ENCODE measurements around the gene EXOC3L4. TPM values are rescaled to one million over a fixed set of nuclear protein-coding genes. Genes with fewer than 3 reads are reported as not detected.

The EXOC3L4 gene
- total and polyA plus RNA-seq, 2 donors (not counting 3 experiments of a cell fraction or from before 2014, with no cell fraction given) = not detected

- ChIA-PET POLR2A (no interaction called here), CTCF (interaction anchor here (1.1 to 6.9 kb wide), 4 partner anchors 14 to 60 kb away, joined by 3 to 86 read pairs (median 9); no protein-coding TSS in a partner anchor)
- Histone ChIP-seq H3K9me1 (replicated peaks; ENCODE audit: control insufficient read depth, extremely low read depth, insufficient read depth, low read length) (no peaks in the 10 kb centered on the region), H3K27me3 (ENCODE audit: control insufficient read depth in 2 of 2, insufficient read depth in 2 of 2, low read length in 2 of 2) (no peaks in the 10 kb centered on the region), H3K79me2 (ENCODE audit: control insufficient read depth, insufficient read depth, low read length) (no peaks in the 10 kb centered on the region), H3K36me3 (ENCODE audit: control insufficient read depth in 2 of 2, extremely low read depth in 1 of 2, insufficient read depth in 2 of 2, low read length in 2 of 2) (no peaks in the 10 kb centered on the region), H3K4me1 (ENCODE audit: control insufficient read depth, extremely low read depth, insufficient read depth, low read length) (peaks cover 32% of the 10 kb centered on the region), H3K9me3 (replicated peaks; ENCODE audit: control insufficient read depth, insufficient read depth, low read length) (no peaks in the 10 kb centered on the region), H2AFZ (ENCODE audit: low read depth, low read length) (no peak overlapping the region), H3K4me3 (replicated peaks in 1 of 3; ENCODE audit: insufficient read depth in 1 of 3, low read depth in 1 of 3, low read length in 3 of 3) (peak overlapping the region in 1 of 3 experiments; percentile 58), H3K9ac (replicated peaks; ENCODE audit: extremely low read depth, insufficient read depth, low read length) (no peak overlapping the region), H3K27ac (ENCODE audit: insufficient read depth, low read depth, low read length) (no peak overlapping the region), H4K20me1 (replicated peaks; ENCODE audit: control insufficient read depth, extremely low read depth, insufficient read depth, low read length) (no peaks in the 10 kb centered on the region), H3K4me2 (ENCODE audit: insufficient read depth, low read length) (no peak overlapping the region)
- intact Hi-C loops (cut with micrococcal nuclease) = loop anchor here (10.0 kb wide), 1 partner anchor 260 kb away; the partner anchor contains the start of gene MARK3
- dilution Hi-C loops (cut with MboI; ENCODE audit: extremely low pct_ligation_motif_present, low sequenced_read_pairs) = no loop called here
- no peak for TF ChIP-seq FOS (IDR thresholded peaks at IDR 0.05; ENCODE audit: borderline replicate concordance, insufficient read depth, low read length)
- TF ChIP-seq EZH2 (IDR thresholded peaks at IDR 0.05; ENCODE audit: borderline replicate concordance, low read depth, low read length, severe bottlenecking) = no peak
- no peak for TF ChIP-seq MAX (IDR thresholded peaks at IDR 0.05; ENCODE audit: insufficient read depth, insufficient read length)
- TF ChIP-seq CTCF (IDR thresholded peaks at IDR 0.05; ENCODE audit: extremely low read depth in 1 of 2, insufficient read depth in 1 of 2, low read depth in 1 of 2, low read length in 2 of 2) = no peak
- TF ChIP-seq JUN (IDR thresholded peaks at IDR 0.05; ENCODE audit: borderline replicate concordance, insufficient read depth, insufficient read length, low read depth) = no peak
- no peak for TF ChIP-seq GATA2 (IDR thresholded peaks at IDR 0.05; ENCODE audit: insufficient read depth, insufficient read length, low read depth, low read length)
- no peak for TF ChIP-seq MYC (IDR thresholded peaks at IDR 0.05; ENCODE audit: low read depth, low read length)
- no peak for TF ChIP-seq POLR2AphosphoS5 (IDR thresholded peaks at IDR 0.05; ENCODE audit: insufficient read depth, low read depth, low read length)
- TF ChIP-seq POLR2A (IDR thresholded peaks at IDR 0.05; ENCODE audit: low read depth, low read length) = no peak
- DNase-seq (ENCODE audit: low read depth, low spot score) (no peak), FAIRE-seq (no peak)
- BruUV-seq (replicated peaks) = no TSS peak
Observed at GRCh38 chr14:103124501-103125001, 30.0 kb downstream of the EXOC3L4 start.
